H1 (cell line): Measurements from ENCODE around the gene GRIN2C. TPM values are rescaled to one million over a fixed set of nuclear protein-coding genes. Genes with fewer than 3 reads are reported as not detected.

Experiments used
- CTCF ChIA-PET: fragments of 300-600 bp; sonication (Branson Sonifier 250); formaldehyde crosslinking; loops from one replicate; lab custom pipeline; 2021; ENCODE audit not compliant: partially characterized antibody; lab: Charles Lee
- POLR2A ChIA-PET: fragments of 300-600 bp; sonication (Branson Sonifier 250); formaldehyde crosslinking; loops from one replicate; lab custom pipeline; 2021; ENCODE audit warnings: inconsistent platforms; ENCODE audit not compliant: partially characterized antibody; lab: Charles Lee
- DNase-seq, 2 experiments: peaks; one replicate each; pipeline versions ENCODE4 v3.0.0 to v3.0.0-alpha.2; 2010 to 2022; ENCODE audit warnings: low spot score in 2 of 2, low read depth in 1 of 2, mixed read lengths in 1 of 2
- FAIRE-seq: peaks from 2 replicates; lab custom pipeline; 2011; peaks lifted over from hg19 to GRCh38; lab: Jason Lieb, UNC
- H2AFZ ChIP-seq: 2 replicates; pipeline ENCODE4 v1.8.1; 2012; ENCODE audit warnings: low read length, inconsistent platforms
- H2AK5ac ChIP-seq: 2 replicates; pipeline ENCODE4 v1.6.1; 2013; ENCODE audit warnings: low read depth, low read length
- H2BK120ac ChIP-seq: replicated peaks from 2 replicates; pipeline ENCODE3; 2013; ENCODE audit warnings: low read depth, low read length, inconsistent platforms
- H2BK12ac ChIP-seq: 2 replicates; pipeline ENCODE4 v1.6.1; 2013; ENCODE audit warnings: low read depth, low read length
- H2BK15ac ChIP-seq: 2 replicates; pipeline ENCODE4 v1.6.1; 2013; ENCODE audit warnings: low read length
- H2BK20ac ChIP-seq: 2 replicates; pipeline ENCODE4 v1.6.1; 2013; ENCODE audit warnings: low read length
- H2BK5ac ChIP-seq: 2 replicates; pipeline ENCODE4 v1.6.1; 2013; ENCODE audit warnings: low read depth, low read length
- H3K14ac ChIP-seq: 2 replicates; pipeline ENCODE4 v1.6.1; 2013; ENCODE audit warnings: inconsistent platforms; ENCODE audit not compliant: insufficient read length
- H3K18ac ChIP-seq: 2 replicates; pipeline ENCODE4 v1.6.1; 2013; ENCODE audit warnings: low read length; ENCODE audit errors: extremely low read depth
- H3K23ac ChIP-seq: 2 replicates; pipeline ENCODE4 v1.6.1; 2013; ENCODE audit warnings: inconsistent platforms; ENCODE audit not compliant: insufficient read length
- H3K23me2 ChIP-seq: 2 replicates; pipeline ENCODE4 v1.6.1; 2013; ENCODE audit warnings: low read depth, low read length
- H3K27ac ChIP-seq: 2 replicates; pipeline ENCODE4 v1.6.1; 2011; ENCODE audit warnings: low read depth, low read length, inconsistent platforms
- H3K27me3 ChIP-seq, 4 experiments: replicated peaks in 1 of 4; 1 replicate in 1 of 4; 2 replicates in 3 of 4; pipeline versions ENCODE4 v1.6.1 to v1.8.1; 2011 to 2013; ENCODE audit warnings: low read length in 3 of 4, mild to moderate bottlenecking in 3 of 4, inconsistent platforms in 2 of 4, mixed read lengths in 2 of 4, moderate library complexity in 1 of 4; ENCODE audit not compliant: control insufficient read depth in 3 of 4, insufficient read depth in 3 of 4; ENCODE audit errors: extremely low read depth in 1 of 4
- H3K36me3 ChIP-seq, 4 experiments: 2 replicates each; pipeline versions ENCODE4 v1.6.1 to v1.8.1; 2011 to 2013; ENCODE audit warnings: mild to moderate bottlenecking in 4 of 4, low read length in 3 of 4, moderate library complexity in 2 of 4, control low read depth in 1 of 4, inconsistent platforms in 1 of 4; ENCODE audit not compliant: insufficient read depth in 4 of 4, control insufficient read depth in 2 of 4
- H3K4ac ChIP-seq: replicated peaks from 2 replicates; pipeline ENCODE3; 2013; ENCODE audit warnings: low read length, low read depth, mixed read lengths, inconsistent platforms; ENCODE audit not compliant: insufficient read length
- H3K4me1 ChIP-seq, 4 experiments: replicated peaks in 1 of 4; 1 replicate in 1 of 4; 2 replicates in 3 of 4; pipeline versions ENCODE4 v1.6.1 to v1.8.1; 2011 to 2013; ENCODE audit warnings: low read length in 3 of 4, inconsistent platforms in 2 of 4, mixed read lengths in 1 of 4; ENCODE audit not compliant: insufficient read depth in 4 of 4, control insufficient read depth in 3 of 4
- H3K4me2 ChIP-seq, 2 experiments: 2 replicates each; pipeline versions ENCODE4 v1.6.1 to v1.8.1; 2011 to 2013; ENCODE audit warnings: low read depth in 2 of 2, low read length in 2 of 2, control low read depth in 1 of 2, inconsistent platforms in 1 of 2, mild to moderate bottlenecking in 1 of 2; ENCODE audit not compliant: insufficient read depth in 1 of 2
- H3K4me3 ChIP-seq, 4 experiments: fragments of 200-600, 300-600 bp in 1 of 4; sonication (generic), shearing (Covaris generic), sonication (Bioruptor Twin) in 1 of 4; 2 replicates each; pipeline versions ENCODE4 v1.5.1 to v1.8.1; 2011 to 2016; ENCODE audit warnings: low read length in 4 of 4, low read depth in 3 of 4, control low read depth in 2 of 4, inconsistent platforms in 2 of 4, mild to moderate bottlenecking in 2 of 4, mixed read lengths in 1 of 4, moderate library complexity in 1 of 4; ENCODE audit not compliant: insufficient read depth in 2 of 4; ENCODE audit errors: extremely low read depth in 1 of 4
- H3K56ac ChIP-seq: replicated peaks from 2 replicates; pipeline ENCODE3; 2013; ENCODE audit warnings: low read depth, mild to moderate bottlenecking, mixed read lengths, low read length, inconsistent platforms; ENCODE audit not compliant: insufficient read length
- H3K79me1 ChIP-seq: 2 replicates; pipeline ENCODE4 v1.6.1; 2013; ENCODE audit warnings: low read depth, low read length, control low read depth
- H3K79me2 ChIP-seq, 2 experiments: 2 replicates each; pipeline versions ENCODE4 v1.6.1 to v1.8.1; 2012 to 2013; ENCODE audit warnings: low read length in 2 of 2, mild to moderate bottlenecking in 2 of 2, inconsistent platforms in 1 of 2; ENCODE audit not compliant: insufficient read depth in 2 of 2, control insufficient read depth in 1 of 2
- H3K9ac ChIP-seq, 4 experiments: replicated peaks in 1 of 4; 1 replicate in 1 of 4; 2 replicates in 3 of 4; pipeline versions ENCODE4 v1.6.1 to v1.8.1; 2011 to 2013; ENCODE audit warnings: low read depth in 3 of 4, low read length in 3 of 4, control low read depth in 2 of 4, mild to moderate bottlenecking in 2 of 4, moderate library complexity in 2 of 4, inconsistent platforms in 1 of 4; ENCODE audit errors: extremely low read depth in 1 of 4
- H3K9me3 ChIP-seq, 2 experiments: 2 replicates each; pipeline versions ENCODE4 v1.6.1 to v1.8.1; 2012 to 2013; ENCODE audit warnings: mild to moderate bottlenecking in 2 of 2, moderate library complexity in 2 of 2, control low read depth in 1 of 2, inconsistent platforms in 1 of 2, low read depth in 1 of 2, low read length in 1 of 2, mixed read lengths in 1 of 2; ENCODE audit not compliant: insufficient read depth in 2 of 2
- H4K20me1 ChIP-seq, 2 experiments: replicated peaks in 1 of 2; 2 replicates each; pipeline versions ENCODE3 to v1.8.1; 2011 to 2013; ENCODE audit warnings: inconsistent platforms in 2 of 2, low read length in 2 of 2, mild to moderate bottlenecking in 1 of 2; ENCODE audit not compliant: insufficient read depth in 2 of 2, control insufficient read depth in 1 of 2
- H4K5ac ChIP-seq: 2 replicates; pipeline ENCODE4 v1.6.1; 2013; ENCODE audit warnings: low read length, low read depth, mixed read lengths, inconsistent platforms; ENCODE audit not compliant: insufficient read length
- H4K8ac ChIP-seq: 2 replicates; pipeline ENCODE4 v1.8.0; 2013; ENCODE audit warnings: mild to moderate bottlenecking, moderate library complexity, low read length, inconsistent platforms; ENCODE audit not compliant: insufficient read depth; ENCODE audit errors: extremely low read depth
- H4K91ac ChIP-seq: replicated peaks from 2 replicates; pipeline ENCODE3; 2013; ENCODE audit warnings: low read length, mixed read lengths, inconsistent platforms; ENCODE audit not compliant: insufficient read length
- ATF3 ChIP-seq: IDR thresholded peaks from 2 replicates; pipeline ENCODE4 v1.6.1; 2011; ENCODE audit warnings: low read depth, mild to moderate bottlenecking, low read length; ENCODE audit not compliant: insufficient read depth
- BACH1 ChIP-seq: IDR thresholded peaks from 2 replicates; pipeline ENCODE4 v1.6.1; 2012; ENCODE audit warnings: low read length, improper control_type of control experiment
- CBX8 ChIP-seq: fragments of 300-800, 300-1000 bp; sonication (generic); IDR thresholded peaks from 2 replicates; pipeline ENCODE4 v1.7.1; 2016; ENCODE audit warnings: low read depth, low read length, borderline replicate concordance
- CTBP2 ChIP-seq: IDR thresholded peaks from 2 replicates; pipeline ENCODE4 v1.7.0; 2011; ENCODE audit warnings: borderline replicate concordance, mild to moderate bottlenecking, moderate library complexity, mixed read lengths, low read length; ENCODE audit not compliant: insufficient read depth, insufficient read length
- HDAC6 ChIP-seq: IDR thresholded peaks from one replicate; pipeline ENCODE4 v1.7.1; 2012; ENCODE audit warnings: low read depth, mild to moderate bottlenecking, inconsistent platforms, low read length, moderate library complexity
- PHF8 ChIP-seq: fragments of 200-600 bp; sonication (generic); conservative IDR thresholded peaks from 2 replicates; pipeline ENCODE4 v1.7.1; 2012; ENCODE audit warnings: low read depth, mild to moderate bottlenecking, inconsistent platforms, low read length, moderate library complexity
- RFX5 ChIP-seq: IDR thresholded peaks from 2 replicates; pipeline ENCODE4 v1.6.1; 2011; ENCODE audit warnings: low read depth, low read length, improper control_type of control experiment, borderline replicate concordance
- SAP30 ChIP-seq: fragments of 300-600 bp; sonication (generic); IDR thresholded peaks from 2 replicates; pipeline ENCODE4 v1.7.1; 2012; ENCODE audit warnings: low read length, moderate library complexity, mild to moderate bottlenecking, inconsistent platforms; ENCODE audit not compliant: insufficient read depth, insufficient replicate concordance
- SP1 ChIP-seq: IDR thresholded peaks from 2 replicates; pipeline ENCODE4 v1.6.1; 2011; ENCODE audit warnings: low read depth, low read length
- TCF12 ChIP-seq: IDR thresholded peaks from 2 replicates; pipeline ENCODE4 v1.6.1; 2011; ENCODE audit warnings: low read depth, mild to moderate bottlenecking, low read length
- TEAD4 ChIP-seq: IDR thresholded peaks from 2 replicates; pipeline ENCODE4 v1.6.1; 2012; ENCODE audit warnings: low read depth, low read length, inconsistent platforms, mixed read lengths
- USF2 ChIP-seq: IDR thresholded peaks from 2 replicates; pipeline ENCODE4 v1.6.1; 2011; ENCODE audit warnings: low read length, improper control_type of control experiment
- WGBS, 2 experiments: shearing (Covaris generic) in 1 of 2; methylation state at CpG; one replicate each; pipeline versions ENCODE4 v1.1.6 to v1.1.7; 2013 to 2015; ENCODE audit warnings: low lambda C conversion rate in 2 of 2, mixed read lengths in 2 of 2, inconsistent platforms in 1 of 2, low coverage in 1 of 2, missing lambda C conversion rate in 1 of 2; ENCODE audit not compliant: insufficient replicate concordance in 2 of 2, insufficient coverage in 1 of 2, insufficient read length in 1 of 2; ENCODE audit errors: extremely low coverage in 1 of 2, missing lambda C conversion rate in 1 of 2; 5-methylcytosine and 5-hydroxymethylcytosine counted together
- polyA plus RNA-seq, 7 experiments: library from polyadenylated mRNA; depleted of rRNA in 3 of 7; stranded (reverse) in 5 of 7; unstranded in 2 of 7; fragments of >200 nt in 5 of 7; fragments of 200-250 nt in 2 of 7; gene quantifications; 1 replicate in 5 of 7; 2 replicates in 1 of 7; 4 replicates in 1 of 7; pipeline versions ENCODE4 v1.2.1 to v1.2.3, GENCODE V29; 2011 to 2013; ENCODE audit warnings: missing spikeins in 2 of 7, mixed read lengths in 2 of 7
- total RNA-seq: library from RNA; stranded (reverse); fragmentation: NEBNext Ultra II Directional; extraction: Animal tissue kit (Norgen Biotek cat#: 25700); gene quantifications from 2 replicates; pipeline ENCODE4 v1.2.1, GENCODE V29; 2021

Gene GRIN2C
- total and polyA plus RNA-seq, 2 of the 8 experiments (the other 6 are each of a cell fraction or from before 2014, with no cell fraction given), result 0.06 to 0.07 TPM

- Histone ChIP-seq H3K79me1 (peaks cover 7% of the 10 kb centered on the region; the same call in 1 of the 2 replicates), H4K8ac (no peak overlapping the region), H2BK15ac (no peak overlapping the region), H3K4me2 (no peak overlapping the region), H4K5ac (no peak overlapping the region), H3K23ac (no peak overlapping the region), H2AFZ (no peak overlapping the region), H2BK120ac (no peak overlapping the region), H3K56ac (no peak overlapping the region), H2BK20ac (no peak overlapping the region), H3K4me3 (no peak overlapping the region), H3K36me3 (peaks cover 0 to 3% (median 0%) of the 10 kb centered on the region in 4 experiments; a peak in 2 of 8 replicates), H3K27me3 (peaks cover 0 to 3% (median 0%) of the 10 kb centered on the region in 4 experiments; a peak in 2 of 7 replicates), H4K20me1 (peaks cover 1 to 4% of the 10 kb centered on the region in 2 experiments), H2BK12ac (no peak overlapping the region), H3K9ac (no peak overlapping the region), H3K18ac (no peak overlapping the region), H3K9me3 (no peaks in the 10 kb centered on the region), H2AK5ac (no peak overlapping the region), H3K4me1 (peaks cover 0 to 11% (median 6%) of the 10 kb centered on the region in 4 experiments; a peak in 6 of 7 replicates), H3K23me2 (peaks cover 10% of the 10 kb centered on the region), H3K79me2 (no peaks in the 10 kb centered on the region; a peak in 1 of 4 replicates), H3K27ac (no peak overlapping the region), H4K91ac (no peak overlapping the region), H2BK5ac (no peak overlapping the region), H3K14ac (no peak overlapping the region), H3K4ac (no peak overlapping the region)
- 86% methylated on average over 6 of the region's 6 CpGs; no CpG with 5 or more reads in 1 of the 2 experiments for WGBS, 2 experiments
- CTCF ChIA-PET, result interaction anchor here (0.8 to 81.0 kb wide), 6 partner anchors 12 to 198 kb away, joined by 3 to 2981 read pairs (median 40); partner anchors contain the start of genes GRIN2C, NAT9, OTOP2 and USH1G
- POLR2A ChIA-PET, result interaction anchor here (1.0 to 1.2 kb wide), 2 partner anchors 22 to 77 kb away, joined by 3 read pairs; no protein-coding TSS in a partner anchor
- DNase-seq, result no peak
- FAIRE-seq, result no peak
- no peak for TF ChIP-seq SP1
- TF ChIP-seq USF2, result no peak
- TF ChIP-seq CTBP2, result no peak
- TF ChIP-seq CBX8, result no peak
- no peak for TF ChIP-seq BACH1
- no peak for TF ChIP-seq RFX5
- no peak for TF ChIP-seq SAP30
- no peak for TF ChIP-seq HDAC6
- no peak for TF ChIP-seq PHF8
- TF ChIP-seq TCF12, result no peak
- TF ChIP-seq ATF3, result no peak
- no peak for TF ChIP-seq TEAD4
These were observed 9.2 kb upstream of the GRIN2C start for GRCh38 chr17:74868908-74869255.
